Prostate gland (tissue), 2 donors: ENCODE results near the gene PHKG2. TPM values are rescaled to one million over a fixed set of nuclear protein-coding genes. Genes with fewer than 3 reads are reported as not detected.

Source experiments
- DNase-seq: peaks from one replicate; pipeline ENCODE4 v3.0.0-alpha.2; 2019; ENCODE audit warnings: low spot score
- H3K27ac ChIP-seq, 2 donors: fragments of 200-600 bp; sonication (generic); 2 replicates each; pipeline ENCODE4 v1.5.1; 2017 to 2019
- H3K27me3 ChIP-seq: fragments of 200-600 bp; sonication (generic); replicated peaks from 2 replicates; pipeline ENCODE4 v1.5.1; 2019; ENCODE audit not compliant: insufficient read depth
- H3K36me3 ChIP-seq, 2 donors: fragments of 200-600 bp; sonication (generic); 1 replicate in 1 of 2; 2 replicates in 1 of 2; pipeline versions ENCODE4 v1.5.1 to v1.8.1; 2017 to 2019
- H3K4me1 ChIP-seq: fragments of 200-600 bp; sonication (generic); replicated peaks from 2 replicates; pipeline ENCODE4 v1.5.1; 2019
- H3K4me3 ChIP-seq, 2 donors: fragments of 200-600 bp; sonication (generic); 2 replicates each; pipeline ENCODE4 v1.5.1; 2017 to 2019
- H3K9me3 ChIP-seq: fragments of 200-600 bp; sonication (generic); 2 replicates; pipeline ENCODE4 v1.5.1; 2017
- POLR2A ChIP-seq: fragments of 450-650 bp; IDR thresholded peaks from one replicate; pipeline ENCODE4 v1.6.1; 2016; ENCODE audit warnings: antibody characterized with exemption, mild to moderate bottlenecking
- POLR2AphosphoS5 ChIP-seq: sonication (generic); formaldehyde crosslinking; IDR thresholded peaks from one replicate; pipeline ENCODE4 v1.6.1; 2017; ENCODE audit warnings: antibody characterized with exemption
- WGBS: methylation state at CpG from one replicate; pipeline ENCODE4 v1.1.5; 2018; 5-methylcytosine and 5-hydroxymethylcytosine counted together
- intact Hi-C: fragments of 100-400 bp; cut with DNase I; formaldehyde crosslinking; loops from one replicate; pipeline ENCODE4 v1.14.2; 2022
- total RNA-seq, 2 donors: library from RNA; depleted of rRNA; stranded (reverse); fragments of >200 nt; gene quantifications; one replicate each; pipeline ENCODE4 v1.1.0, GENCODE V29; 2016
- TF ChIP-seq, protein P1 (sequence below), 4 experiments: fragments of 200-600 bp in 2 of 4; fragments of 450-650 bp in 2 of 4; sonication (generic) in 2 of 4; IDR thresholded peaks; 1 replicate in 3 of 4; 2 replicates in 1 of 4; pipeline ENCODE4 v1.5.1; 2016 to 2019; ENCODE audit warnings: antibody characterized with exemption in 4 of 4, mild to moderate bottlenecking in 2 of 4, moderate library complexity in 2 of 4

PHKG2 gene
- total RNA-seq, 2 donors from 2014 or later = 37.2 to 45.2 TPM

GRCh38 chr16:30731411-30731810 lies 16.8 kb upstream of the PHKG2 start:
- no peak overlapping the region for H3K27ac ChIP-seq
- H3K27me3 ChIP-seq = no peaks in the 10 kb centered on the region
- no peaks in the 10 kb centered on the region for H3K9me3 ChIP-seq
- no peak for TF ChIP-seq POLR2A
- TF ChIP-seq POLR2AphosphoS5 = no peak
- TF ChIP-seq, protein P1, sequence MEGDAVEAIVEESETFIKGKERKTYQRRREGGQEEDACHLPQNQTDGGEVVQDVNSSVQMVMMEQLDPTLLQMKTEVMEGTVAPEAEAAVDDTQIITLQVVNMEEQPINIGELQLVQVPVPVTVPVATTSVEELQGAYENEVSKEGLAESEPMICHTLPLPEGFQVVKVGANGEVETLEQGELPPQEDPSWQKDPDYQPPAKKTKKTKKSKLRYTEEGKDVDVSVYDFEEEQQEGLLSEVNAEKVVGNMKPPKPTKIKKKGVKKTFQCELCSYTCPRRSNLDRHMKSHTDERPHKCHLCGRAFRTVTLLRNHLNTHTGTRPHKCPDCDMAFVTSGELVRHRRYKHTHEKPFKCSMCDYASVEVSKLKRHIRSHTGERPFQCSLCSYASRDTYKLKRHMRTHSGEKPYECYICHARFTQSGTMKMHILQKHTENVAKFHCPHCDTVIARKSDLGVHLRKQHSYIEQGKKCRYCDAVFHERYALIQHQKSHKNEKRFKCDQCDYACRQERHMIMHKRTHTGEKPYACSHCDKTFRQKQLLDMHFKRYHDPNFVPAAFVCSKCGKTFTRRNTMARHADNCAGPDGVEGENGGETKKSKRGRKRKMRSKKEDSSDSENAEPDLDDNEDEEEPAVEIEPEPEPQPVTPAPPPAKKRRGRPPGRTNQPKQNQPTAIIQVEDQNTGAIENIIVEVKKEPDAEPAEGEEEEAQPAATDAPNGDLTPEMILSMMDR (IDR thresholded peaks at IDR 0.05) = no peak
- H3K4me1 ChIP-seq = no peaks in the 10 kb centered on the region
- WGBS = 92% methylated on average over 3 of the region's 3 CpGs
- intact Hi-C loops = loop anchor here (5.0 kb wide), 1 partner anchor 46 kb away; no protein-coding TSS in a partner anchor
- no peak for DNase-seq
- peaks cover 23 to 26% of the 10 kb centered on the region in 2 donors for H3K36me3 ChIP-seq
- no peak overlapping the region for H3K4me3 ChIP-seq

GRCh38 chr16:30736995-30737793 lies 11.0 kb upstream of the PHKG2 start:
- 92% methylated on average over 16 of the region's 17 CpGs for WGBS
- Histone ChIP-seq H3K27me3 (no peaks in the 10 kb centered on the region), H3K36me3 (peaks cover 28 to 40% of the 10 kb centered on the region in 2 donors), H3K9me3 (no peaks in the 10 kb centered on the region), H3K27ac (no peak overlapping the region), H3K4me1 (peaks cover 14% of the 10 kb centered on the region), H3K4me3 (no peak overlapping the region)
- intact Hi-C loops = no loop called here
- no peak for DNase-seq
- TF ChIP-seq POLR2AphosphoS5 (no peak), POLR2A (no peak)
- TF ChIP-seq, protein P1 (IDR thresholded peaks at IDR 0.05) = no peak

- intact Hi-C loops = no loop called here
- Histone ChIP-seq H3K4me3 (no peak overlapping the region), H3K9me3 (no peaks in the 10 kb centered on the region), H3K36me3 (peaks cover 27 to 40% of the 10 kb centered on the region in 2 donors), H3K27ac (no peak overlapping the region), H3K27me3 (no peaks in the 10 kb centered on the region), H3K4me1 (peaks cover 14% of the 10 kb centered on the region)
- DNase-seq = no peak
- TF ChIP-seq, protein P1 (IDR thresholded peaks at IDR 0.05) = no peak
- TF ChIP-seq POLR2AphosphoS5 (no peak), POLR2A (no peak)
- 90% methylated on average over 20 of the region's 25 CpGs for WGBS
These were observed 10.2 kb upstream of the PHKG2 start for GRCh38 chr16:30737794-30738648.

DNA sequence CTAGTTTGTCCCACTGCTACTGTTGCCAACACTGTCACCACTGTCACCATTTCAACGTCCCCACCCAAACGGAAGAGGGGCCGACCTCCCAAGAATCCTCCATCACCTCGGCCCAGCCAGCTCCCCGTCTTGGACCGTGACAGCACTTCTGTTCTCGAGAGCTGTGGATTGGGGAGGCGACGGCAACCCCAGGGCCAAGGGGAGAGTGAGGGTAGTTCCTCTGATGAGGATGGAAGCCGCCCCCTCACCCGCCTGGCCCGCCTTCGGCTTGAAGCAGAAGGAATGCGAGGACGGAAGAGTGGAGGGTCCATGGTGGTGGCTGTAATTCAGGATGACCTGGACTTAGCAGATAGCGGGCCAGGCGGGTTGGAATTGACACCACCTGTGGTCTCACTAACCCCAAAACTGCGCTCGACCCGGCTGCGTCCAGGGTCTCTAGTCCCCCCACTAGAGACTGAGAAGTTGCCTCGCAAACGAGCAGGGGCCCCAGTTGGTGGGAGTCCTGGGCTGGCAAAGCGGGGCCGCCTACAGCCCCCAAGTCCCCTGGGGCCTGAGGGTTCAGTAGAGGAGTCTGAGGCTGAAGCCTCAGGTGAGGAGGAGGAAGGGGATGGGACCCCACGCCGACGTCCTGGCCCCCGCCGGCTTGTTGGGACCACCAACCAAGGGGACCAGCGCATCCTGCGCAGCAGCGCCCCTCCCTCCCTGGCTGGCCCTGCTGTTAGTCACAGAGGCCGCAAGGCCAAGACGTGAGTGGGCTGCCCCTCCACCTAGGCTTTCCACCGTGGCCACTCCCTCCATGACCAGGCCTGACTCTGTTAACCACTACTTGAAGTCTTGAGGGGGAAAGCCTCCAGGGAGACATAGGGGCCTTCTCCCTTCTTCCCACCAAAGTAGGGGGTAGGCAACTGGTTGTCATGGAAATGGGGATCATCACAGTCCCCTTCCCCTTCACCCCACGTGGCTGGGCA lies 9.0 kb upstream of the PHKG2 start:
- Histone ChIP-seq H3K36me3 (peaks cover 15 to 35% of the 10 kb centered on the region in 2 donors), H3K27ac (peak overlapping the region; percentile 86 to 88)

More for the DNA sequence above, 9.0 kb upstream of the PHKG2 start:
- intact Hi-C loops = no loop called here
- TF ChIP-seq, protein P1 (IDR thresholded peaks at IDR 0.05) = no peak
- TF ChIP-seq POLR2AphosphoS5 = no peak
- no peak for TF ChIP-seq POLR2A
- no peak overlapping the region for H3K4me3 ChIP-seq
- no peak for DNase-seq
- no peaks in the 10 kb centered on the region for H3K9me3 ChIP-seq
- no peaks in the 10 kb centered on the region for H3K27me3 ChIP-seq
- 86% methylated on average over 37 of the region's 37 CpGs for WGBS
- peaks cover 14% of the 10 kb centered on the region for H3K4me1 ChIP-seq
